GM18526 (cell line): ENCODE measurements around the gene WDR5.

Source experiments
- POLR2A ChIP-seq: IDR thresholded peaks from 3 replicates; pipeline ENCODE4 v1.6.1; 2011; ENCODE audit not compliant: insufficient read length; ENCODE audit errors: extremely low read depth

The WDR5 gene

GRCh38 chr9:134193912-134194535 is 58.1 kb downstream of the WDR5 start:
- TF ChIP-seq POLR2A = no peak

GRCh38 chr9:134195558-134195957 is 59.7 kb downstream of the WDR5 start:
- no peak for TF ChIP-seq POLR2A

- TF ChIP-seq POLR2A = no peak
These were observed 61.0 kb downstream of the WDR5 start for GRCh38 chr9:134196911-134197310.

GRCh38 chr9:134198791-134199190 is 62.9 kb downstream of the WDR5 start:
- TF ChIP-seq POLR2A = no peak

- no peak for TF ChIP-seq POLR2A
These were observed 64.8 kb downstream of the WDR5 start for GRCh38 chr9:134200730-134201129.

- TF ChIP-seq POLR2A = no peak
These were observed 67.3 kb downstream of the WDR5 start for GRCh38 chr9:134203224-134203623.

- no peak for TF ChIP-seq POLR2A
These were observed 68.2 kb downstream of the WDR5 start for GRCh38 chr9:134204041-134204440.

- no peak for TF ChIP-seq POLR2A
These were observed 69.2 kb downstream of the WDR5 start for GRCh38 chr9:134204991-134205578.

- TF ChIP-seq POLR2A = no peak
These were observed 69.9 kb downstream of the WDR5 start for GRCh38 chr9:134205672-134206310.

- no peak for TF ChIP-seq POLR2A
These were observed 70.7 kb downstream of the WDR5 start for GRCh38 chr9:134206311-134207300.

- TF ChIP-seq POLR2A = no peak
These were observed 72.5 kb downstream of the WDR5 start for GRCh38 chr9:134208310-134208841.

- TF ChIP-seq POLR2A = no peak
These were observed 73.3 kb downstream of the WDR5 start for GRCh38 chr9:134208981-134209725.
